GM19238 (cell line): ENCODE data around the gene CIAO2A.
"Not testable (repeated sequence)": the region's sequence is repeated elsewhere in the genome, so short reads cannot be mapped to it uniquely, and the experiment has no call there.

Experiments
- DNase-seq: peaks from one replicate; pipeline ENCODE4 v3.0.0; 2011; ENCODE audit warnings: low spot score; ENCODE audit not compliant: insufficient read length

The CIAO2A gene

DNA sequence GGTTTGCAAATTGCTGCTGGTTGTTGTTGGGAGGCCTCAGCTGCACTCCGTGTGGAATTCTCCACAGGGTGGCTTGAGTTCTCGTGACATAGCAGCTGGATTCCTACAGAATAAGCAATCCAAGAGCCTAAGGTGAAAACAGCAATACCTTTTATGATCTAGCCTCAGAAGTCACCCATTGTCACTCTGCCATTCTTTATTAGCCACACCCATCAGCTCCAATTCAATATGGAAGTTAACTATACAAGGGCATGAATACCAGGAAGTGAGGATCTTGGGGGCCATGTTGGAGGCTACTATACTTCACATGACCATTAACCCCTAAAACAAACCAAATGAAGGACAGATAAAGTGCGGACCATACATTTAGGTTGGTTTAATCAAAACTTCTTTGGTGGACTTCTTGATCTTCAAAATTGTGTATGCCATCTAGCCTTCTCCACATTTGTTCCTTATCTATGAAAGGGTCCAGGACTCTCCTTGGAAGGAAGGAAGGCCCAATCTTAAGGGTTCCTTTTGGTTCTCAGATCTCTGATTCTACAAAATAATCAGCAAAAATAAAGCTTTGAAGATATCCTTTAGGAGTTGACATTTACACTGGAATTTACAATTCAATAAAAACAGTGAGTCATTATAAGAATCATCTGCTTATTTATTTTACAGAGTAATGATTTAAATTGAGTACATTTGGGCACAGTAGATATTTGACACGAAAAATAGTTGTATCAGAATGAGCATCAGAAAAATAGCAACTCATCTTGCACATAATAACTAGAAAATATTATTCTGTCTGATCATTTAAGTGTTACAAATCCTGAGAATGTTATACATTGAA lies 21.5 kb downstream of the CIAO2A start:
- DNase-seq: no peak

DNA sequence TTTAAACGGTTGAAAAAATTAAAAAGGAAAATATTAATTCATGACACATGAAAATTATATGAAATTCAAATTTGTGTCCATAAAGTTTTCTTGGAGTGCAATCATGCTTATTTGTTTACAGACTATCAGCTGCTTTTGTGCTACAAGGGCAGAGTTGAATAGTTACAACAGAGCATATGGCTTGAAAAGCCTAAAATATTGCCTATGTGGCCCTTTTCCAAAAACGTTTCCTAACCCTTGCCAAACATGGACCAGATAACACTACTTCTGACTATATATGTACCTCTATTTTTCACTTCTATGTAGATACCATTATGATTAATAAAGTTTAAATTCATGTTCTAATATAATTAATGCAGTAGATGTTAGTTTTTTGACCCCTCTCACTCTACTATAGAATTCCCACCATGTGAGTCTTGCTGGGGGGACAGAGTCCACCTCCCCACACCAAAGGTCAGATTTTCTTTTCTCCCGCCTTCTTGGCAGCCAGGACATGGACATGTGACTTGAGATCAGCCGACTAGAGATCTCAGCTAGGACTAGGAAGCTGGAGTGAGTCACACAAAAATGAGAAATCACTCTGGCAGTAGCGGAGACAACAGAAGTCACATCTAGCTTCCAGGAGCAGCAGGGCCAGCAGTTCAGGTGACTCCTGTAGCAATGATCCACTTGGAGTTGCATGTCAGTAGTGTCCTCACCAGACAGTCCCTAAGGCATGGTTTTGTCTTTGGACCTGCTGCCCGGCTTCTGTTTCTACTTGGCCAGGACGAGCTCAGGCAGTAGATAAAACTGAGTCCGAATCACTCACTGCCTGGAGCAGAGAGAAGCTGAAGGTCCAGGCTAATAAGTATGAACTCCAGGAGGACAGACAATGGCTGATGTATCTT lies 22.4 kb downstream of the CIAO2A start:
- no peak for DNase-seq

DNA sequence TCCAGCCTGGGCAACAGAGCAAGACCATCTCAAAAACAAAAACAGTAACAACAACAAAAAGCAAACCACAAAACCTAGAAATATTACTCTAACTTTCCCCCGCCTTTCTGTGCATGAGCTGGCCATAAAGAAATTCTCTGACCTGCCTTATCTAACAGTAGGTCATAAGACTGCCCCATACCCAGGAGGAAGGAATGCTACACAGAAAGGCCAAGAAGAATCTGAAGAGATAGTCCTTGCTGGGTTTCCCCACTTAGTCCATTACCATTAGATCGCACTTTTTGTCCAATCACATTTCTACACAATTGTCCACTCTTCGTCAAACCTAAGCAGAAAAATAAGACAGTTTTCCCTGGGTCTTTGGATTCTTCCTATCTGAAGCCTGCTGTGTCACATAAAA lies 23.5 kb downstream of the CIAO2A start:
- DNase-seq: no peak

DNA sequence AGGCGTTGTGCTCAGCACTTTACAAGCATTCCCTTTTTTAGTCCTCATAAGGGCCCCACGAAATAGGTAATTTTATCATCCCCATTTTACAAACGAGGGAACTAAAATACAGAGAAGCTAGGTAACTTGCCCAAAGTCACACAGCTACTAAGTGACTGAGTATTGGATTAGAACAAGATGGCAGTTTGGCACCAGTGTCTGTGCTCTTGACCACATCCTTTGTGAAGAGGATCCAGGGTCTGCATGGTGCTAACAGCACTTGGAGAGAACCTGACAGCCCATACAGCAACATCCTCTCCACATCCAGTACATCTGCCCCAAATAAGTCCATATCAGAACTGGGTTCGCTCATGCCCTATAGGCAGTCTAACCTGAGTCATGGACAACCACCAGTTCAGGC lies 25.5 kb downstream of the CIAO2A start:
- DNase-seq: no peak

DNA sequence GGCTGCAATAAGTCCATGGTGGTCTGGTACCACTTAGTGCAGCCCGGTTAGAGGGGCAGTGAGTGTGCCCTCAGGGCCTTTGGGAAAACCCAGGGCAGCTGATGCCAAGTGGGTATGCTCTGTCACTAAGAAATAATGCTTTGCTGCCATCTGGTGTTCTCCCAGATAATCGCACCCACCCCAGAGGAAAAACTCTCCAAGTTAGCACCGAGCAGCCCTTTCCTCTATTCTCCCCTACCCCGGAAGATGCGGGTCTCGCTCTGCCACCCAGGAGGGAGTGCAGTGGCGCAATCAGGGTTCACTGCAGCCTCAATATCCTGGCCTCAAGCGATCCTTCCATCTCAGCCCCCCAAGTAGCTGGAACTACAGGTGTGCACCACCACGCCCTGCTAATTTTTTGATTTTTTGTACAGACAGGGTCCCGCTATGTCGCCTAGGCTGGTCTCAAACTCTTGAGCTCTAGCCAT lies 26.0 kb downstream of the CIAO2A start:
- peak; percentile 52 for DNase-seq

DNA sequence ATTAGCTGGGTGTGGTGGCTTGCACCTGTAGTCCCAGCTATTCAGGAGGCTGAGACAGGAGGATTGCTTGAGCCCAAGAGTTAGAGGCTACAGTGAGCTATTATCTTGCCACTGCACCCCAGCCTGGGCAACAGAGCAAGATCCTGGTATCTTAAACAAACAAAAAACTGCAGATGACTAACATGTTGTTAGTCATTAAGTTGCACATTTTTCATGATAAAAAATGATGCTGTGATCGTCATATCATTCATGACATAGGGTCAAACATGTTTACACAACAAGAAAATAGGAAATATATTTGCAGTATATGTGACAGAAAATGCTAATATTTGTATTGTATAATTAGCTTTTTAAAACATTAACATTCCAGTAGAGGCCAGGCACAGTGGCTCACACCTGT lies 27.2 kb downstream of the CIAO2A start:
- DNase-seq: no peak

DNA sequence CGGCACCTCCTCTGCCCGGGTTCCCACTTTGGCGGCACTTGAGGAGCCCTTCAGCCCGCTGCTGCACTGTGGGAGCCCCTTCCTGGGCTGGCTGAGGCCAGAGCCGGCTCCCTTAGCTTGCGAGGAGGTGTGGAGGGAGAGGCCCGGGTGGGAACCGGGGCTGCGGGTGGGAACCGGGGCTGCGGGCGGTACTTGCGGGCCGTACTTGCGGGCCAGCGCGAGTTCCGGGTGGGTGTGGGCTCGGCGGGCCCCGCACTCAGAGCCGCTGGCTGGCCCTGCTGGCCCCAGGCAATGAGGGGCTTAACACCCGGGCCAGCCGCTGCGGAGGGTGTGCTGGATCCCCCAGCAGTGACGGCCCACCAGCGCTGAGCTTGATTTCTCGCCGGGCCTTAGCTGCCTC lies 32.9 kb downstream of the CIAO2A start:
- no peak for DNase-seq

DNA sequence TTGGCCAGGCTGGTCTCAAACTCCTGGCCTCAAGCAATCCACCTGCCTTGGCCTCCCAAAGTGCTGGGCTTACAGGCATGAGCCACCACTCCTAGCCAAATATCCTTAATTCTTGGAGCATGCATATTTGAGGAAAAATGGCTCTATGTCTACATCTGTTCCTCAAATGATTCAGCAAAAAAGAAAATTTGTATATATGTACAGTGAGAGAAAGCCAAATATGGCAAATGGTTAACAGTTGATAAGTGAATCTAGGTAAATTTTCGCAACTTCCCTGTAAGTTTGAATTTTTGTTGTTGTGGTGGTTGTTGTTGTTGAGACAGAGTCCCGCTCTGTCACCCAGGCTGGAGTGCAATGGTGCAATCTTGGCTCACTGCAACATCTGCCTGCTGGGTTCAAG lies 34.5 kb downstream of the CIAO2A start:
- not testable (repeated sequence) for DNase-seq

DNA sequence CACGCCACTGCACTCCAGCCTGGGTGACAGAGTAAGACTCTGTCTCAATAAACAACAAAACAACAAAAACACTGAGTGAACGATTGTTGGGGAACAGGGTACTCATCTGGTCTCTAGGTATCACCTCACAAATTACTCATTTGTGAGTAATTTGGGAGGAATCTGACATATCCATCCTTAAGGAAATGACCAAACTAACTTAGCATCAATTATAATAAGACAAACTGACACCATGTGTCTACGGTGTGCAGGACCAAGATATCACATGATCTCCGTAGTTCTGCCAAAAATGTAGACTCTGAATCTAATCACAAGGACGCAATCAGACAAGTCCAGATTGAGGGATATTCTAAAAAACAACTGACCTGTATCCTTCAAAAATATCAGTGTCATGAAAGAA lies 35.4 kb downstream of the CIAO2A start:
- DNase-seq: no peak

DNA sequence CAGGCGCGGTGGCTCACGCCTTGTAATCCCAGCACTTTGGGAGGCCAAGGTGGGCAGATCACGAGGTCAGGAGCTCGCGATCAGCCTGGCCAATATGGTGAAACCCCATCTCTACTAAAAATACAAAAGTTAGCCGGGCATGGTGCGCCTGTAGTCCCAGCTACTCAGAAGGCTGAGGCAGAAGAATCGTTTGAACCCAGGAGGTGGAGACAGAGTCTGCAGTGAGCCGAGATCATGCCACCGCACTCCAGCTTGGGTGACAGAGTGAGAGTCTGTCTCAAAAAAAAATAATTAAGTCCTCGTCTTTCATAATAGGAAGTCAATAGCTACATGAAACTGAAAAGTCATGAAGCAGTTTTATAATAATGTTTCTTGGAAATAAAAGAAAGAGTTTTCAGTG lies 40.0 kb downstream of the CIAO2A start:
- not testable (repeated sequence) for DNase-seq

DNA sequence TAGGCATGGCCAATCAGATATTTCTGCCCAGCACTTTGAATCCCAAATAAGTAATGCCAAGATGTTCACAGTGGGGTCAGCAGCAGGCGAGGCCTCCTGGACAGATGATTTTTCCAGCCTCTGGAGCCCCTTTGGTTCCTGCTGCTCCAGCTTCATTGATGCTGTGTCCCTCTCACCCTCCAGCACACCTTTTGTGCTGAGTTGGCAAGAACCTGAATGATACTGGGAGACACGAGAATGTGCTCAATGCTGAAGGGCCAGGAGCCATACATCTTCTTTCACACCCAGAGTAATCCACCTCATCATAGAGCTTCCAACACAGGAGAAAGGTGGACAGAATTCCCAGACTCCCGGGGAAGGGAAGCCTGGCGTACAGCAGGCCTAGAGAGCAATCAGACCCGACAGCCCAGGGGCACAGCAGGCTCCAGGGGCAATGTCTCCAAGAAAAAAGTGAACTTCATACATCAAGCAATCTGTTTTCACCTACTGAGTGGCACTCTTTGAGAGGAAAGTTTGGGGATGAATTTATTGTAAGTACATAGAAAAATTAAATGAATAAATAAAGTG lies 40.6 kb downstream of the CIAO2A start:
- no peak for DNase-seq

DNA sequence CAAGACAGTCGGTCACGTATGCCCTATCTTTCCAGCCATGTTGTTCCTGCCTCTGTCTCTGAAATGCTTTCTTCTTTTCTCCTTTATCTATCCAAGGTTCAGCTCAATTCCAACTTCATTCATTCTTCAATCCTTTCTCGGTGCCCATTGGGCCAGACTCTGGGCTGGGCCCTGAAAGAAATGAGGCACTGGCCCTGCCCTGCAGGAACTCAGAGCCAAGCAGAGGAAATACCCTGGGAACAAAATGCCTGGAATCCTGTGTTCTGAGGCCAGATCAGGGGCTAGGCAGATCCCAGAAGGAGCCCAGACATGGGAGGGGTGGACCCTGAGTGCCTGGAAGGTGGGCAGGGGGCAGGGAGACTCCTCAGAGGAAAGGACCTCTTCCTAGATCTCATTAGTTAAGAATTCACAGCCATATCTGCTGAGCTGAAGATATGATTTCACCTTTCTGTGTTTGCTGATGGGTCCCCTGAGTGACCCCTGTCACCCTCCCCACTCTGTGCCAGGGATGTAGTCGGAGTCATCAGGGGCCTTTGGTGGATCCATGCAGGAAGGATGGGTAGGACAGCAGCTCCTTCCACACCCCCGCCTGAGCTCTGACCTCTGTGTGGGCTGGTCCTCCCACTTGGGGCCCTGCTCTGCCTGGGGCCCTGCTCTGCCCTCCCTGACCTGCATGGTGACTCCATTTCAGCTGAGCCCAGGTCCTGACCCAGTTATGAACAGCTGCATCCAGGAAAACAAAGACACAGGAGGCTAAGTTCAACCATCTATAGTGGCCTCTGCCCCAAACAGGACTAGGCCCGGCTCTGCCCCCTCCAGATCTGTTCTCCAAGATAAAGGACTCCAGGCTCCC lies 42.0 kb downstream of the CIAO2A start:
- no peak for DNase-seq

DNA sequence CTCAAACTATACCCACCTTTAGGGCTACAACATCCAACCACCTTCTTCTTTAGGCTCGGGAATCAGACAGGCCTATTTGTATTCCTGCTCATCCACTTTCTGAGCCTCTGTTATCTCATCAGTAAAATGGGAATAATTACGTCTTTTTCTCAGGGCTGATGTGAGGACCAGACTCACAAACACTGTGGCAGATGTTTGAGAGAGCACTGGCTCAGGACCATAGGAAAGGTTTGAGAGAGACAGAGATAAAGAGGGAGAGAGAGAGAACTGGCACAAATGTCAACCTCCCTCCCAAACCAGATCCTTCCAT lies 42.6 kb downstream of the CIAO2A start:
- DNase-seq: no peak

DNA sequence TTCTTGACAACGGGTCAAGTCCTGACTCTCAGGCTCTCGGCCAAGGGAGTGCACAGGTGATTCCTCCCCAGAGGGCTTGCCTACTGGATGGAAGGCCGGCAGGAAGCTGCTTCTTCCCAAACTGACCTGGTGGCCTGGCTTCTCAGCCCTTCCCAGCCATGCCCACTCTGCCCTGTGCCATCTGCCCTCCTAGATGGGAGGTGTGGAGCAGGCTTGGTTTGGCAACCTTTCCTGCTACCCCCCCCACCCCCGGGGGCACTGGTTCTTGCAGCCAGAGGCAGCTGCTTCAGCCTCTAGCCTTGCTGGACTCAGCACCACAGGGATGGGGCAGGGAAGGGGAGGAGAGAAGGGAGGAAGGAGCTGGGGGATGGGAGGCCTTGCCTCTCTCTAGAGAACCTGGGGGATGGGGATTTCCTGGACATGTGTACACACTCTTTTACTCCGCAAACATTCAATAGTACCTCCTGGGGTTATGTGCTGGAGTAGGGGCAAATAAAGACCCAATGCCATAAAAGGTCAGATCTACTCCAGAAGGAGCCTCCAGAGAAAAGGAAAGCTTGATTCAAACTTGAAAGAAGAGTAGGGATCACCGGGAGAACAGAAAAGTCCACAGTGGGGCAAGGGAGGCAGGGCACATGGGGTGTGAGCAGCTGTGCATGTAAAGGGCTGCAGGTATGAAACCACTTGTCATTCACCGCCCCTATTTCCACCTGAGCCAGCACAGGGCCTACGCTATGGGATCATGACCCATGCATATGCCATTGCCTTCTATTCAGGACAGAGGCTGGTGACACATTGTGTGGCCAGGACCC lies 43.2 kb downstream of the CIAO2A start:
- DNase-seq: no peak

DNA sequence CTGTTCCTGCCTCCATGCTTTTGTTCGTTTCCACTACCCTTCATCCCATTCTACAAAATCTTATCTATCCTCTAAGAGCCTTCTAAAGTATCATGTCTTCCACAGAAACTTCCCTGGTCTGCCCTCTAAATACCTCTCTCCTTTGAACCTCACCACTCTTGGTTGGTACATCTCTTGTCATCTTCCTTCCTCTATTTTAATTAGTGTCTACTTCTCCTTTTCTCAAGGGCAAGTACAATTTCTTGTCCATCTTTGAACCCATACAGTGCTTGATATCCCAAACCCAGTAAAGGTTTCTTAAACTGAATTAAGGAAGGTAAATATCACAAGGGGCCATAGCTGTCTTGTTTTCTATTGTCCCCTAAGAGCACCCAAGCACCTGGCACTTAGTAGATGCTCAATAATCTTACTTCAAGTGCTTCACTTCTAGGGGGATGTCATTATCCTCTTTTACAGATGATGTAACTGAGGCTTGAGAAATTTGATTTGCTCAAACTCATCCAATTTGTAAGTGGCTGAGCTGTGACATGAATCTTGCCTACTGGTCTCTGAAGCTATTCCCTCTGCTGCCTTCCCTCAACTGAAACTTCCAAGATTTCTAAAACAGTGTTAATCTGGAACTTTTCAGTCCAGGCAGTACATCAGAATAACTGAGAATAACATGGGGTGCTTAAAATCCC lies 44.7 kb downstream of the CIAO2A start:
- no peak for DNase-seq

DNA sequence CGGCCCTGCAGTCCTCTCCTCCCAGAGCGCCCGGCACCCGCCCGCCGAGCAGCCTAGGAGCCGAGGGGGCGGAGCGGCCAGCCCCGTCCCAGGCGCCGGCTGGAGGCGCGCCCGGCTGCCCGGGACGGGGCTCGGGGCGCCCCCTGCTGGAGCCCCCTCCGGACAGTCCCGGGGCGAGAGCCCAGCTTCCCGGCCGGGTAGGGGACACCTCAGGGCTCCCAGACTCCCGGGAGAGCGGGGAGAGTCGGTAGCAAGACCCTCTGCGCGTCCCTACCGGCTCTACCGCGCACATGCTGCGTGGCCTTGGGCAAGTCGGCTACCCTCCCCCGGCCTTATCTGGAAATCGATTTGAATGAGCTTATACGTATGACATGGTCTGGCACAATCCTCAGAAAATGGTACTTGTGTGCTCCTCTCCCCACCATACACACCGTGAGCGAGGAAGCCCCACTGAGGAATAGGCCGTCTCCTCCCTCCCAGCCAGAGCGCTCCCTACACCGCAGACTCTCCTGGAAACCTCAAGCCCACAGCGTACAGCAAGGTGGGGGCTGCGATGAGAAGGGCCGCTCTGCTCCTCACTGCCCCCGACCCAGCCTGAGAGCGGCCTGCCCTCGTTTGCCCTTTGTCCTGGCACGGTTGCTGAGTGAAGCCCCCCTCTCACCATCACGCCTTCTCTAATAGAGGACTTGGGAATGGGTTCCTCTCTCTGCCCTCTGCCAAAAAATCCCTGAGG lies 47.1 kb downstream of the CIAO2A start, which contains the start of gene DAPK2:
TSS of gene DAPK2 (minus strand) at position 65 of the 733 bp plus-strand sequence. CDS start 6,224 bp downstream, outside the sequence.
- DNase-seq: peak; percentile 89

DNA sequence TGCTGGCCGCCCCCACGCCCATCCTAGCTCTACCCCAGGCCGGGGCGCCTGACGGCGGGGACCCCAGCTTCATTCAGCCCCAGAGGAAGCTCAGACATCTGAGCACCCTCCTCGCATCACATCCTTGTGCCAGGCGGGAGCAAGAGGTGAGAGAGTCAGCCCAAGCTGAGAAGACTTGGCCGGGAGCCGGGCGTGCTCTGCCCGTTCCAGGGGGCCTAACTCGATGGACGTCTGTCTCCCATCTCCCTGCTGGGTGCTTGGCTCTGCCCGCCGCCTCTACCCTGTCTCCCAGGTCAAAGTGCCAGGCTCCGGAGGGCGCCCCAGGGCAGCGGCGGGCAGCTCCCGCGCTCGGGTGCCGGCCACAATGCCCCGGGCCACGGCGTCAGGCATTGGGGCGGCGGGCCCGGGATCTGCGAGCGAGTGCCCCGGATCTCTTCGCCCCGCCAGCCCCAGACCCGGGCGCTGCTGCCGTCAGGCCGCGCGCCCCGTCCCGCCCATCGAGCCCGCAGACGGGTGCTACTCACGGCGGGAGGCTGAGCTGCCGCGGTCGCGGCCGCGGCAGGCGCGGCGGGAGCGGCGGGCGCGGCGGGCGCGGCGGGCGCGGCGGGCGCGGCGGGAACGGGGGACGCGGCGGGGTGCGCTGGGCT lies 47.7 kb downstream of the CIAO2A start:
- no peak for DNase-seq

DNA sequence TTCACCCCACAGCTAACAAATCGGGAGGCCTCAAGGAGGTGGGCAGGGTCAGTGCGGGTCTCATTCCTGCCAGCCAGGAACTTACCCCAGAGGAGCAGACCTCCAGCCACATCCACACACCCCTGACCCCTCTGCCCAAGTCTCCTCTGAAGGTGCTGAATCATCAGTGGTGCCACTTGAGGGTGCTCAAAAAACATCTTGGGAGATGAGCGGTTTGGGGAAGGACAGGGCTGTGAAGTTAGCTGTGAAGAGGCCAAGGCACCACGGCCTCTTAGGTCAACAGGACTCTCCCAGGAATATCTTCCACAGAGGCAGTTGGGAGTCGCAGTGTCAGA lies 48.6 kb downstream of the CIAO2A start:
- no peak for DNase-seq
